GM10248 (cell line): Measurements from ENCODE around the gene LMOD2.

Source experiments
- CTCF ChIA-PET: fragments of 300-600 bp; sonication (Branson Sonifier 250); formaldehyde crosslinking; extraction: SDS; loops from one replicate; lab custom pipeline; 2021; ENCODE audit warnings: antibody characterized with exemption; lab: Yijun Ruan, JAX
- POLR2A ChIA-PET: fragments of 350-650 bp; sonication (Branson Sonifier 250); formaldehyde crosslinking; extraction: SDS; loops from one replicate; lab custom pipeline; 2020; ENCODE audit warnings: antibody characterized with exemption; lab: Yijun Ruan, JAX
- DNase-seq: peaks from one replicate; pipeline ENCODE4 v3.0.0; 2012; ENCODE audit errors: extremely low spot score
- TF ChIP-seq, protein P1 (sequence below): IDR thresholded peaks from 2 replicates; pipeline ENCODE4 v1.5.1; 2012; ENCODE audit warnings: mild to moderate bottlenecking, low read depth; ENCODE audit errors: extremely low read depth, missing control alignments, control extremely low read depth

The LMOD2 gene

DNA sequence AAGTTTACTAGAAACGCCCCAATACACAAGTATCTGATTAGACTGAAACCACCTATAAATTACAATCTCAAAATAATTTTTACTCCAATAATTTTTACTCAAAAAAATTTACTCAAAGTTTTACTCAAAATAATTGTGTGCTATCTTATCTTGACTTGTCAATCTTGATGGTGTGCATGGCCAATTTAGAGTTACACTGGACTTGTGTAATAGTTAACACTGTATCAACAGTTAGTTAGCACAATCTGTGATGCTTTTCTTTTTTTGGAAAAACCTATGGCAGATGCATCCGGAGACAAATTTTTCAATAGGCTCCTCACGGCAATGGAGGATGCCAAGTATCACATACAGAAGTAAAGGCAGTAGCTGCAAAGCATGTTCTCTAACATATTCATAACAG, 24.9 kb downstream of the LMOD2 start:
- ChIA-PET POLR2A (no interaction called here), CTCF (interaction anchor here (2.0 to 2.8 kb wide), 2 partner anchors 21 to 192 kb away, joined by 12 to 21 read pairs; no protein-coding TSS in a partner anchor)
- TF ChIP-seq, protein P1, sequence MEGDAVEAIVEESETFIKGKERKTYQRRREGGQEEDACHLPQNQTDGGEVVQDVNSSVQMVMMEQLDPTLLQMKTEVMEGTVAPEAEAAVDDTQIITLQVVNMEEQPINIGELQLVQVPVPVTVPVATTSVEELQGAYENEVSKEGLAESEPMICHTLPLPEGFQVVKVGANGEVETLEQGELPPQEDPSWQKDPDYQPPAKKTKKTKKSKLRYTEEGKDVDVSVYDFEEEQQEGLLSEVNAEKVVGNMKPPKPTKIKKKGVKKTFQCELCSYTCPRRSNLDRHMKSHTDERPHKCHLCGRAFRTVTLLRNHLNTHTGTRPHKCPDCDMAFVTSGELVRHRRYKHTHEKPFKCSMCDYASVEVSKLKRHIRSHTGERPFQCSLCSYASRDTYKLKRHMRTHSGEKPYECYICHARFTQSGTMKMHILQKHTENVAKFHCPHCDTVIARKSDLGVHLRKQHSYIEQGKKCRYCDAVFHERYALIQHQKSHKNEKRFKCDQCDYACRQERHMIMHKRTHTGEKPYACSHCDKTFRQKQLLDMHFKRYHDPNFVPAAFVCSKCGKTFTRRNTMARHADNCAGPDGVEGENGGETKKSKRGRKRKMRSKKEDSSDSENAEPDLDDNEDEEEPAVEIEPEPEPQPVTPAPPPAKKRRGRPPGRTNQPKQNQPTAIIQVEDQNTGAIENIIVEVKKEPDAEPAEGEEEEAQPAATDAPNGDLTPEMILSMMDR, result no peak
- no peak for DNase-seq

DNA sequence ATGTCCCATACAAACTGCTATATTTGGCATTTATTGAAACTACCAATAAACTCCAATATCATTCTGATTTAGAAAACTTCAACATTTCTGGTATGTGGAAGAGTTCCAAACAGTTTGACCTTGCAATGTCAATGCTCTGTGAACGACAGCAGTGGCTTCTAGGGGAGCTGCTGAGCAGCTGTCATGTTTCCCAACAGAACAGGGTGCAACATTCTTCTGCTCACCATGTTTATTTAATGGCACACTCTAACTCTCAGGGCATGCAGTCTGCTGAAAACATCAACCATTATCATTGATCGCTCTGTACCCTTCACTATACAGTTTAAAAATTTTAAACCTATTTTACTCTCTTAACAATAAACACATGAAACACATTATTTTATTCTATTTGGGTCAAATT, 25.9 kb downstream of the LMOD2 start:
- TF ChIP-seq, protein P1, result no peak
- no peak for DNase-seq
- ChIA-PET POLR2A (no interaction called here), CTCF (interaction anchor here (1.0 to 2.8 kb wide), 8 partner anchors 15 to 191 kb away, joined by 3 to 21 read pairs (median 5); no protein-coding TSS in a partner anchor)

DNA sequence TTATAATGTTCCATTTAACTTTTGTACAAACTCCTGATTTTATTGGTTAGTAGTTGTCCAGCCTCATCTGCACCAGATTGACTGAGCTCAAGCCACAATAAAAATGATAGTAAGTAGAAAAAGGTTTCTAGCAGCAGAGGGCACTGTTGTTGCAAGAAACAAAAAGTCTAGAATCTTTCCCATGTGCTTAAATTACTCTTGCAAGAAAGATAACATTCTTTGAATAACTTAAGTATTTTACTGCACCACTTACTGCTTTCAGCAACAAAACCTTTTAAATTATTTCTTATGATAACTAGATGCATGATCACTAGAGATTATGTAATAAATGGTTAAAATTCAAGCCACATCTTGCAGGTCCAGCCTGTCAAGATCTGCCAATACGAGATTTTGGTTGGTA, 27.0 kb downstream of the LMOD2 start:
- CTCF ChIA-PET, result interaction anchor here (0.7 to 2.8 kb wide), 15 partner anchors 9 to 190 kb away, joined by 3 to 21 read pairs (median 4); no protein-coding TSS in a partner anchor
- no peak for DNase-seq
- TF ChIP-seq, protein P1, result peak; percentile 41
- POLR2A ChIA-PET, result no interaction called here

DNA sequence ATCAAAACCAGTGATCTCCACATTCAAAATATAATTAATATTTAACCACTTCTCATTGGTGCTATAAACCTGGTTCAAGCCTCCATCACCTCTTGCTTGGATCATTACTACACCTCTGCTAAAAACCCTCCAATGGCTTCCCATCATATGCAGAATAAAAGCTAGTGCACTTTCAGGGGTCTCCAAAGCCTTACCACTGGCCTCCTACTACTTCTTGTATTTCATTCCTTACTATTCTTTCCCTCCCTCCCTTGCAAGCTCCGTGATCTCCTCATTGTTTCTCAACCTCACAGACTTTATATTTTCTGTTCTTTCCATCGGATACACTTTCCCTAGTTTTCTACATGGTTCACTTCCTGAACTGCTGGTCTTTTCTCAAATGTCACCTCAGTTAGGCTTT, 31.5 kb downstream of the LMOD2 start:
- no peak for DNase-seq

DNA sequence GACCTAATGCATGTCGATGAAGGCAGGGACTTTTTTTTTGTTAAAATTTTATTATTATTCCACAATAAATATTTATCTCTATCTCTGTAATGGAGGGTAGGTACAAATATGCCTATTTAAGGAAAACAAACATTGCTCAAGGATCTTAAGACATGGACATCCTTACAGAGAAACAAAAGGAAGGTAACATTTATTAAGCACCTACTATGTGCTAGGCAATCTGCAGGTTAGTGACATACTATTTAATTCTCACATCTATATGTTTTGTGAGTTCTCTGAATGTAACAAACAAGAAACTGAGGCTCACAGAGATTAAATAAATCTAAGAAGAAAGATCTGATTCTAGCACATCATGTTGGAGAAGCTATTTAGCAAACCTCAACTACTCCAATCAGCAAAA, 32.1 kb downstream of the LMOD2 start:
- ChIA-PET POLR2A (no interaction called here), CTCF (interaction anchor here (0.9 to 5.7 kb wide), 3 partner anchors 14 to 184 kb away, joined by 3 to 33 read pairs (median 15); no protein-coding TSS in a partner anchor)
- no peak for DNase-seq
- TF ChIP-seq, protein P1, result no peak

More for the DNA sequence above, 31.5 kb downstream of the LMOD2 start:
- CTCF ChIA-PET, result interaction anchor here (2.8 kb wide), 1 partner anchor 178 kb away, joined by 15 read pairs; no protein-coding TSS in a partner anchor
- POLR2A ChIA-PET, result no interaction called here
- TF ChIP-seq, protein P1, result no peak

DNA sequence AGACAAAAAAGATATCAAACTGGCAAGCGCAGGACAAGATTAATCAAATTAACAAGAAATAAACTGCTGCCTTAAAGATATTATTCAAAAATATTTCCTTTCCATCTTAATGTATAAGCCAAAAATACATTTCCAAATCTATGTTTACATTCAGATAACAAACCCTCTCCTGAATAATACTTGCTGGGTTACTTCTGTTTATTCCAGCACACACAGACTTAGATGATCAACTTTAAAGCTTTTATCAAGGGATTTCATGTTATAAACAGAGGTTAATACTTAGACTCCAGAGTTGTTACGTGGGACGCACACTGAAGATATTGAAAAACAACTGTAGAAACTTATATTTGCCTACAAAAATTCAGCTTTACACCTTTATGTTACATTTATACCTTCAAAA, 33.6 kb downstream of the LMOD2 start:
- POLR2A ChIA-PET, result no interaction called here
- CTCF ChIA-PET, result interaction anchor here (0.9 to 5.7 kb wide), 4 partner anchors 10 to 183 kb away, joined by 3 to 33 read pairs (median 3); no protein-coding TSS in a partner anchor
- TF ChIP-seq, protein P1, result no peak
- no peak for DNase-seq
